ENCODE data around the gene VPS72.

DNA sequence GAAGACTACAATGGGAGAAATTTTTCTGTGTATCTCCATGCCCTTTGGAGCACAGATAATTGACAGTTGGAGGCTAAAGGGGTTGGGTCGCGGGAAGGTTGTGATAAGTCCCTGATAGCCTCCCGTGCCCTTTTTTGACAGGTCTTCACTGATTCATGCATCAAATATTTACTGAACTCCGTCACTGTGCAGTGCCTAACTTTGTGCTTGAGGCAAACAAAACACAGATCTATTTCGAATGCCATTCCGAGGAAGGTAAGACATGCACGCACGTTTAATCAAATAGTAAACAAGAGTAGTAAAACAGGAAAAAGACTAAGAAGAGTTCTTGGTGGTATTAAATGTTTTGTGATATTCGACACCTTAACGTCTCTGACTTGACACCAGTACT, 7.9 kb upstream of the VPS72 start:
- TF ChIP-seq HCFC1 (IDR thresholded peaks at IDR 0.05; ENCODE audit: low read depth, low read length) (no peak), ZNF160 (CRISPR knock-in tag; IDR thresholded peaks at IDR 0.05) (no peak), ARHGAP35 (CRISPR knock-in tag; IDR thresholded peaks at IDR 0.05; ENCODE audit: borderline replicate concordance) (no peak), ZNF639 (CRISPR knock-in tag; conservative IDR thresholded peaks at IDR 0.05) (no peak)

Measured in HepG2 (cell line).